ENCODE measurements around the gene CCDC106.

Gene CCDC106

GRCh38 chr19:55599842-55600661, 48.0 kb upstream of the CCDC106 start, which contains the start of gene ZNF524 (continued):
- TF ChIP-seq ZNF449 (tag by site-specific recombination; IDR thresholded peaks at IDR 0.05) (0 out of 2 replicates have a peak, but pooled peaks have one; percentile 31), ZNF837 (tag by site-specific recombination; IDR thresholded peaks at IDR 0.05) (no peak), ZNF843 (tag by site-specific recombination; IDR thresholded peaks at IDR 0.05) (peak; percentile 51; the same call in 1 of the 2 replicates), ZNF792 (tag by site-specific recombination; IDR thresholded peaks at IDR 0.05) (no peak), ZSCAN18 (tag by site-specific recombination; IDR thresholded peaks at IDR 0.05) (0 out of 2 replicates have a peak, but pooled peaks have one; percentile 65), ZNF280D (tag by site-specific recombination; IDR thresholded peaks at IDR 0.05) (no peak), ZNF24 (tag by site-specific recombination; IDR thresholded peaks at IDR 0.05) (peak; percentile 38; the same call in 1 of the 2 replicates), ZNF169 (tag by site-specific recombination; IDR thresholded peaks at IDR 0.05) (0 out of 2 replicates have a peak, but pooled peaks have one; percentile 53), ZNF785 (tag by site-specific recombination; IDR thresholded peaks at IDR 0.05) (no peak), ZSCAN5A (tag by site-specific recombination; IDR thresholded peaks at IDR 0.05) (0 out of 2 replicates have a peak, but pooled peaks have one; percentile 58), ZNF561 (tag by site-specific recombination; IDR thresholded peaks at IDR 0.05; ENCODE audit: borderline replicate concordance) (peak; percentile 66), ZNF513 (tag by site-specific recombination; IDR thresholded peaks at IDR 0.05) (peak; percentile 35; the same call in 1 of the 2 replicates)

- ChIA-PET CTCF (interaction anchor here (2.9 kb wide), 1 partner anchor 133 kb away, joined by 8 read pairs; no protein-coding TSS in a partner anchor), POLR2A (interaction anchor here (0.5 to 4.4 kb wide), 10 partner anchors 14 to 341 kb away, joined by 3 to 71 read pairs (median 10); partner anchors contain the start of genes ISOC2, KMT5C, NAT14 and PPP6R1)
- peaks cover 3% of the 10 kb centered on the region; the same call in 1 of the 2 replicates for H3K4me1 ChIP-seq (ENCODE audit: control insufficient read depth, insufficient read depth, low read length)
- H3K9me3 ChIP-seq (ENCODE audit: control insufficient read depth, insufficient read depth, low read depth, low read length) = no peaks in the 10 kb centered on the region
- peak overlapping the region; percentile 97 for H3K4me3 ChIP-seq (ENCODE audit: low read depth, low read length)
- H3K36me3 ChIP-seq (ENCODE audit: control insufficient read depth in 2 of 2, insufficient read depth in 1 of 2, low read length in 2 of 2) = peaks cover 10 to 17% of the 10 kb centered on the region in 2 experiments; a peak in 2 of 3 replicates
- H3K27ac ChIP-seq (ENCODE audit: extremely low read depth, low read depth, low read length) = peak overlapping the region; percentile 66
- no peak for TF ChIP-seq ZNF560 (tag by site-specific recombination; IDR thresholded peaks at IDR 0.05; ENCODE audit: borderline replicate concordance)
- no peak for TF ChIP-seq ZNF776 (tag by site-specific recombination; IDR thresholded peaks at IDR 0.05; ENCODE audit: borderline replicate concordance)
- TF ChIP-seq ZNF449 (tag by site-specific recombination; IDR thresholded peaks at IDR 0.05) = peak; percentile 38; the same call in 1 of the 2 replicates
- TF ChIP-seq ZNF600 (tag by site-specific recombination; IDR thresholded peaks at IDR 0.05) = no peak
- peak; percentile 10; the same call in 1 of the 2 replicates for TF ChIP-seq ZNF335 (tag by site-specific recombination; conservative IDR thresholded peaks at IDR 0.05)
- TF ChIP-seq ZBTB20 (tag by site-specific recombination; IDR thresholded peaks at IDR 0.05) = no peak
- TF ChIP-seq ZBTB10 (tag by site-specific recombination; IDR thresholded peaks at IDR 0.05) = peak; percentile 76
- TF ChIP-seq ZNF19 (tag by site-specific recombination; IDR thresholded peaks at IDR 0.05; ENCODE audit: low read depth) = no peak
- no peak for TF ChIP-seq SETDB1 (IDR thresholded peaks at IDR 0.05; ENCODE audit: insufficient read length, low read length)
- TF ChIP-seq BCL11A (tag by site-specific recombination; IDR thresholded peaks at IDR 0.05; ENCODE audit: low read depth) = no peak
These were observed 47.4 kb upstream of the CCDC106 start for GRCh38 chr19:55600662-55601028.
